A549 (cell line): ENCODE measurements around the gene KLK7.

Experiments used
- CHD4 ChIP-seq: fragments of 200-600 bp; sonication (generic); IDR thresholded peaks from 2 replicates; pipeline ENCODE4 v1.6.1; 2016; ENCODE audit warnings: antibody characterized with exemption, mild to moderate bottlenecking, borderline replicate concordance
- PHF8 ChIP-seq: fragments of 200-600 bp; sonication (generic); IDR thresholded peaks from 2 replicates; pipeline ENCODE4 v1.6.1; 2016; ENCODE audit warnings: low read depth, mild to moderate bottlenecking, antibody characterized with exemption, moderate library complexity, borderline replicate concordance
- POLR2A ChIP-seq: IDR thresholded peaks from 2 replicates; pipeline ENCODE4 v1.6.1; 2012; ENCODE audit warnings: mild to moderate bottlenecking, low read length
- RAD21 ChIP-seq, 2 experiments: fragments of >200 bp in 1 of 2; sonication (Bioruptor Twin) in 1 of 2; formaldehyde crosslinking in 1 of 2; IDR thresholded peaks in 1 of 2; conservative IDR thresholded peaks in 1 of 2; 2 replicates in 1 of 2; 3 replicates in 1 of 2; pipeline ENCODE4 v1.6.1; 2012 to 2018; ENCODE audit warnings: inconsistent platforms in 1 of 2
- RFX5 ChIP-seq: fragments of 450-650 bp; IDR thresholded peaks from 2 replicates; pipeline ENCODE4 v1.7.1; 2014; ENCODE audit warnings: antibody characterized with exemption, mild to moderate bottlenecking, moderate library complexity
- TF ChIP-seq, protein P1 (sequence below): fragments of >200 bp; sonication (Bioruptor Twin); formaldehyde crosslinking; IDR thresholded peaks from 3 replicates; pipeline ENCODE4 v1.5.1; 2016
- TF ChIP-seq, protein P2 (sequence below): fragments of 450-650 bp; IDR thresholded peaks from 2 replicates; pipeline ENCODE4 v1.6.1; 2014; ENCODE audit warnings: antibody characterized with exemption
- TF ChIP-seq, protein P3 (sequence below): fragments of 150-350 bp; IDR thresholded peaks from 2 replicates; pipeline ENCODE4 v1.6.1; 2014; ENCODE audit warnings: low read depth, mild to moderate bottlenecking, low read length
- TF ChIP-seq, protein P4 (sequence below): IDR thresholded peaks from 2 replicates; pipeline ENCODE4 v1.6.1; 2012; ENCODE audit warnings: low read depth, borderline replicate concordance
- TF ChIP-seq, protein P5 (sequence below): fragments of >200 bp; sonication (Bioruptor Twin); formaldehyde crosslinking; IDR thresholded peaks from 3 replicates; pipeline ENCODE4 v1.6.1; 2016
- TF ChIP-seq, protein P6 (sequence below): IDR thresholded peaks from 2 replicates; pipeline ENCODE4 v1.6.1; 2012
- TF ChIP-seq, protein P7 (sequence below): fragments of 250-450 bp; sonication (Bioruptor Pico); IDR thresholded peaks from 2 replicates; pipeline ENCODE4 v1.5.0; 2021; ENCODE audit warnings: mild to moderate bottlenecking, moderate library complexity, borderline replicate concordance
- TF ChIP-seq, protein P8 (sequence below): fragments of 200-600 bp; sonication (generic); IDR thresholded peaks from 2 replicates; pipeline ENCODE4 v1.6.1; 2016; ENCODE audit warnings: antibody characterized with exemption, mild to moderate bottlenecking, moderate library complexity

DNA sequence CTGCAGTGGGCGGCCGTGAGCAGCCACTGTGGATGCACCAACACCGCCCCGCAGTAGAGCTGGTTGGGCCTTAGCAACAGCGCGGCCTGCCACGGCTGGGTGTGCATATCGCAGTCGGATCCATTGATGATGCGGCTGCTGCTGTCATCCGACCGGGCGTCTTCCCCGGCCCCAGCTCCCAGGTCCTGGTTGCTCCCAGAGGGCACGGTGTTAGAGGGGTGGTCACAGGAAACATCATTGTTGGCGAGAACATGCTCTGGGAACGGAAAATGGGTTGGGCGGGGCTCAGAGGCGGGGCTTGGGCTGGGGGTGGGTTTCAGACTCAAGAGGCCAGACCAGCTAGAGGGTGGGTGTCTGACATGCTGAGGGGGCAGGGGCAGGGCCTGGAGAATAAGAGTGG lies 33.9 kb downstream of the KLK7 start:
- TF ChIP-seq, protein P1, sequence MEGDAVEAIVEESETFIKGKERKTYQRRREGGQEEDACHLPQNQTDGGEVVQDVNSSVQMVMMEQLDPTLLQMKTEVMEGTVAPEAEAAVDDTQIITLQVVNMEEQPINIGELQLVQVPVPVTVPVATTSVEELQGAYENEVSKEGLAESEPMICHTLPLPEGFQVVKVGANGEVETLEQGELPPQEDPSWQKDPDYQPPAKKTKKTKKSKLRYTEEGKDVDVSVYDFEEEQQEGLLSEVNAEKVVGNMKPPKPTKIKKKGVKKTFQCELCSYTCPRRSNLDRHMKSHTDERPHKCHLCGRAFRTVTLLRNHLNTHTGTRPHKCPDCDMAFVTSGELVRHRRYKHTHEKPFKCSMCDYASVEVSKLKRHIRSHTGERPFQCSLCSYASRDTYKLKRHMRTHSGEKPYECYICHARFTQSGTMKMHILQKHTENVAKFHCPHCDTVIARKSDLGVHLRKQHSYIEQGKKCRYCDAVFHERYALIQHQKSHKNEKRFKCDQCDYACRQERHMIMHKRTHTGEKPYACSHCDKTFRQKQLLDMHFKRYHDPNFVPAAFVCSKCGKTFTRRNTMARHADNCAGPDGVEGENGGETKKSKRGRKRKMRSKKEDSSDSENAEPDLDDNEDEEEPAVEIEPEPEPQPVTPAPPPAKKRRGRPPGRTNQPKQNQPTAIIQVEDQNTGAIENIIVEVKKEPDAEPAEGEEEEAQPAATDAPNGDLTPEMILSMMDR: no peak
- TF ChIP-seq, protein P2, sequence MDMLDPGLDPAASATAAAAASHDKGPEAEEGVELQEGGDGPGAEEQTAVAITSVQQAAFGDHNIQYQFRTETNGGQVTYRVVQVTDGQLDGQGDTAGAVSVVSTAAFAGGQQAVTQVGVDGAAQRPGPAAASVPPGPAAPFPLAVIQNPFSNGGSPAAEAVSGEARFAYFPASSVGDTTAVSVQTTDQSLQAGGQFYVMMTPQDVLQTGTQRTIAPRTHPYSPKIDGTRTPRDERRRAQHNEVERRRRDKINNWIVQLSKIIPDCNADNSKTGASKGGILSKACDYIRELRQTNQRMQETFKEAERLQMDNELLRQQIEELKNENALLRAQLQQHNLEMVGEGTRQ: no peak
- TF ChIP-seq CHD4 (no peak), POLR2A (no peak), RAD21 (conservative IDR thresholded peaks at IDR 0.05 in 1 of 2, IDR thresholded peaks at IDR 0.05 in 1 of 2) (no peak), RFX5 (no peak), PHF8 (no peak)
- TF ChIP-seq, protein P3, sequence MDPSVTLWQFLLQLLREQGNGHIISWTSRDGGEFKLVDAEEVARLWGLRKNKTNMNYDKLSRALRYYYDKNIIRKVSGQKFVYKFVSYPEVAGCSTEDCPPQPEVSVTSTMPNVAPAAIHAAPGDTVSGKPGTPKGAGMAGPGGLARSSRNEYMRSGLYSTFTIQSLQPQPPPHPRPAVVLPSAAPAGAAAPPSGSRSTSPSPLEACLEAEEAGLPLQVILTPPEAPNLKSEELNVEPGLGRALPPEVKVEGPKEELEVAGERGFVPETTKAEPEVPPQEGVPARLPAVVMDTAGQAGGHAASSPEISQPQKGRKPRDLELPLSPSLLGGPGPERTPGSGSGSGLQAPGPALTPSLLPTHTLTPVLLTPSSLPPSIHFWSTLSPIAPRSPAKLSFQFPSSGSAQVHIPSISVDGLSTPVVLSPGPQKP: no peak
- TF ChIP-seq, protein P4, sequence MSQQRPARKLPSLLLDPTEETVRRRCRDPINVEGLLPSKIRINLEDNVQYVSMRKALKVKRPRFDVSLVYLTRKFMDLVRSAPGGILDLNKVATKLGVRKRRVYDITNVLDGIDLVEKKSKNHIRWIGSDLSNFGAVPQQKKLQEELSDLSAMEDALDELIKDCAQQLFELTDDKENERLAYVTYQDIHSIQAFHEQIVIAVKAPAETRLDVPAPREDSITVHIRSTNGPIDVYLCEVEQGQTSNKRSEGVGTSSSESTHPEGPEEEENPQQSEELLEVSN: no peak
- TF ChIP-seq, protein P5, sequence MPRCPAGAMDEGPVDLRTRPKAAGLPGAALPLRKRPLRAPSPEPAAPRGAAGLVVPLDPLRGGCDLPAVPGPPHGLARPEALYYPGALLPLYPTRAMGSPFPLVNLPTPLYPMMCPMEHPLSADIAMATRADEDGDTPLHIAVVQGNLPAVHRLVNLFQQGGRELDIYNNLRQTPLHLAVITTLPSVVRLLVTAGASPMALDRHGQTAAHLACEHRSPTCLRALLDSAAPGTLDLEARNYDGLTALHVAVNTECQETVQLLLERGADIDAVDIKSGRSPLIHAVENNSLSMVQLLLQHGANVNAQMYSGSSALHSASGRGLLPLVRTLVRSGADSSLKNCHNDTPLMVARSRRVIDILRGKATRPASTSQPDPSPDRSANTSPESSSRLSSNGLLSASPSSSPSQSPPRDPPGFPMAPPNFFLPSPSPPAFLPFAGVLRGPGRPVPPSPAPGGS: no peak
- TF ChIP-seq, protein P6, sequence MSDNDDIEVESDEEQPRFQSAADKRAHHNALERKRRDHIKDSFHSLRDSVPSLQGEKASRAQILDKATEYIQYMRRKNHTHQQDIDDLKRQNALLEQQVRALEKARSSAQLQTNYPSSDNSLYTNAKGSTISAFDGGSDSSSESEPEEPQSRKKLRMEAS: no peak
- TF ChIP-seq, protein P7, sequence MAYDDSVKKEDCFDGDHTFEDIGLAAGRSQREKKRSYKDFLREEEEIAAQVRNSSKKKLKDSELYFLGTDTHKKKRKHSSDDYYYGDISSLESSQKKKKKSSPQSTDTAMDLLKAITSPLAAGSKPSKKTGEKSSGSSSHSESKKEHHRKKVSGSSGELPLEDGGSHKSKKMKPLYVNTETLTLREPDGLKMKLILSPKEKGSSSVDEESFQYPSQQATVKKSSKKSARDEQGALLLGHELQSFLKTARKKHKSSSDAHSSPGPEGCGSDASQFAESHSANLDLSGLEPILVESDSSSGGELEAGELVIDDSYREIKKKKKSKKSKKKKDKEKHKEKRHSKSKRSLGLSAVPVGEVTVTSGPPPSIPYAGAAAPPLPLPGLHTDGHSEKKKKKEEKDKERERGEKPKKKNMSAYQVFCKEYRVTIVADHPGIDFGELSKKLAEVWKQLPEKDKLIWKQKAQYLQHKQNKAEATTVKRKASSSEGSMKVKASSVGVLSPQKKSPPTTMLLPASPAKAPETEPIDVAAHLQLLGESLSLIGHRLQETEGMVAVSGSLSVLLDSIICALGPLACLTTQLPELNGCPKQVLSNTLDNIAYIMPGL (CRISPR knock-in tag): no peak
- TF ChIP-seq, protein P8, sequence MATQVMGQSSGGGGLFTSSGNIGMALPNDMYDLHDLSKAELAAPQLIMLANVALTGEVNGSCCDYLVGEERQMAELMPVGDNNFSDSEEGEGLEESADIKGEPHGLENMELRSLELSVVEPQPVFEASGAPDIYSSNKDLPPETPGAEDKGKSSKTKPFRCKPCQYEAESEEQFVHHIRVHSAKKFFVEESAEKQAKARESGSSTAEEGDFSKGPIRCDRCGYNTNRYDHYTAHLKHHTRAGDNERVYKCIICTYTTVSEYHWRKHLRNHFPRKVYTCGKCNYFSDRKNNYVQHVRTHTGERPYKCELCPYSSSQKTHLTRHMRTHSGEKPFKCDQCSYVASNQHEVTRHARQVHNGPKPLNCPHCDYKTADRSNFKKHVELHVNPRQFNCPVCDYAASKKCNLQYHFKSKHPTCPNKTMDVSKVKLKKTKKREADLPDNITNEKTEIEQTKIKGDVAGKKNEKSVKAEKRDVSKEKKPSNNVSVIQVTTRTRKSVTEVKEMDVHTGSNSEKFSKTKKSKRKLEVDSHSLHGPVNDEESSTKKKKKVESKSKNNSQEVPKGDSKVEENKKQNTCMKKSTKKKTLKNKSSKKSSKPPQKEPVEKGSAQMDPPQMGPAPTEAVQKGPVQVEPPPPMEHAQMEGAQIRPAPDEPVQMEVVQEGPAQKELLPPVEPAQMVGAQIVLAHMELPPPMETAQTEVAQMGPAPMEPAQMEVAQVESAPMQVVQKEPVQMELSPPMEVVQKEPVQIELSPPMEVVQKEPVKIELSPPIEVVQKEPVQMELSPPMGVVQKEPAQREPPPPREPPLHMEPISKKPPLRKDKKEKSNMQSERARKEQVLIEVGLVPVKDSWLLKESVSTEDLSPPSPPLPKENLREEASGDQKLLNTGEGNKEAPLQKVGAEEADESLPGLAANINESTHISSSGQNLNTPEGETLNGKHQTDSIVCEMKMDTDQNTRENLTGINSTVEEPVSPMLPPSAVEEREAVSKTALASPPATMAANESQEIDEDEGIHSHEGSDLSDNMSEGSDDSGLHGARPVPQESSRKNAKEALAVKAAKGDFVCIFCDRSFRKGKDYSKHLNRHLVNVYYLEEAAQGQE: no peak
